PC-9 (cell line): ENCODE results near the gene MAPK8IP3.

Experiments used
- CTCF ChIP-seq: fragments of 200-600 bp; sonication (generic); conservative IDR thresholded peaks from 2 replicates; pipeline ENCODE4 v1.6.1; 2017; ENCODE audit warnings: mixed run types, antibody characterized with exemption, mild to moderate bottlenecking, moderate library complexity
- EZH2 ChIP-seq: fragments of 200-600 bp; sonication (generic); IDR thresholded peaks from 2 replicates; pipeline ENCODE4 v1.8.0; 2017; ENCODE audit warnings: antibody characterized with exemption, low read depth

- no peak for TF ChIP-seq CTCF
- no peak for TF ChIP-seq EZH2
Measured at GRCh38 chr16:1761751-1762150, 55.8 kb downstream of the MAPK8IP3 start.
